HG03280 (cell line): ENCODE data around the gene CERS6.
"Not testable (repeated sequence)": the region's sequence is repeated elsewhere in the genome, so short reads cannot be mapped to it uniquely, and the experiment has no call there.

Experiments
- ATAC-seq: cut with Tn5 transposase; IDR thresholded peaks from one replicate; pipeline ENCODE4 v1.9.1; 2021; ENCODE audit warnings: mild to moderate bottlenecking, moderate library complexity; ENCODE audit not compliant: unreplicated experiment

Gene CERS6

GRCh38 chr2:168633200-168633599 lies 177.1 kb downstream of the CERS6 start:
- ATAC-seq = no peak

- ATAC-seq = no peak
Observed at GRCh38 chr2:168633895-168634294, 177.8 kb downstream of the CERS6 start.

GRCh38 chr2:168635065-168635577 lies 179.0 kb downstream of the CERS6 start:
- no peak for ATAC-seq

- ATAC-seq = no peak
Observed at GRCh38 chr2:168639018-168639417, 182.9 kb downstream of the CERS6 start.

GRCh38 chr2:168639441-168639898 lies 183.4 kb downstream of the CERS6 start:
- ATAC-seq = no peak

- no peak for ATAC-seq
Observed at GRCh38 chr2:168640039-168640438, 184.0 kb downstream of the CERS6 start.

GRCh38 chr2:168641636-168642035 lies 185.6 kb downstream of the CERS6 start:
- no peak for ATAC-seq

- no peak for ATAC-seq
Observed at GRCh38 chr2:168642873-168643272, 186.8 kb downstream of the CERS6 start.

- no peak for ATAC-seq
Observed at GRCh38 chr2:168643979-168644378, 187.9 kb downstream of the CERS6 start.

- ATAC-seq = no peak
Observed at GRCh38 chr2:168645696-168646338, 189.7 kb downstream of the CERS6 start.

- no peak for ATAC-seq
Observed at GRCh38 chr2:168649105-168649504, 193.0 kb downstream of the CERS6 start.

- no peak for ATAC-seq
Observed at GRCh38 chr2:168649562-168649961, 193.5 kb downstream of the CERS6 start.

GRCh38 chr2:168650139-168650538 lies 194.1 kb downstream of the CERS6 start:
- ATAC-seq = no peak

- ATAC-seq = no peak
Observed at GRCh38 chr2:168650781-168651180, 194.7 kb downstream of the CERS6 start.

GRCh38 chr2:168652997-168653921 lies 197.2 kb downstream of the CERS6 start:
- ATAC-seq = no peak

- no peak for ATAC-seq
Observed at GRCh38 chr2:168654705-168655104, 198.6 kb downstream of the CERS6 start.

GRCh38 chr2:168655207-168655606 lies 199.1 kb downstream of the CERS6 start:
- ATAC-seq = no peak

GRCh38 chr2:168657378-168657777 lies 201.3 kb downstream of the CERS6 start:
- not testable (repeated sequence) for ATAC-seq

- ATAC-seq = no peak
Observed at GRCh38 chr2:168658706-168659105, 202.6 kb downstream of the CERS6 start.

- no peak for ATAC-seq
Observed at GRCh38 chr2:168660870-168661862, 205.1 kb downstream of the CERS6 start.

GRCh38 chr2:168661863-168662256 lies 205.8 kb downstream of the CERS6 start:
- no peak for ATAC-seq
